ENCODE measurements around the gene RAB1B.
"Not testable (repeated sequence)": the region's sequence is repeated elsewhere in the genome, so short reads cannot be mapped to it uniquely, and the experiment has no call there.

Gene RAB1B

GRCh38 chr11:66268952-66269905 is 790 bp downstream of the RAB1B start:
- Mint-ChIP-seq H3K27me3 (no peaks in the 10 kb centered on the region), H3K4me3 (peak overlapping the region; percentile 90 to 95), H3K4me1 (peaks cover 54% of the 10 kb centered on the region), H3K27ac (peak overlapping the region; percentile 94 to 96), H3K9me3 (no peaks in the 10 kb centered on the region)
- ATAC-seq: no peak
- DNase-seq: no peak

DNA sequence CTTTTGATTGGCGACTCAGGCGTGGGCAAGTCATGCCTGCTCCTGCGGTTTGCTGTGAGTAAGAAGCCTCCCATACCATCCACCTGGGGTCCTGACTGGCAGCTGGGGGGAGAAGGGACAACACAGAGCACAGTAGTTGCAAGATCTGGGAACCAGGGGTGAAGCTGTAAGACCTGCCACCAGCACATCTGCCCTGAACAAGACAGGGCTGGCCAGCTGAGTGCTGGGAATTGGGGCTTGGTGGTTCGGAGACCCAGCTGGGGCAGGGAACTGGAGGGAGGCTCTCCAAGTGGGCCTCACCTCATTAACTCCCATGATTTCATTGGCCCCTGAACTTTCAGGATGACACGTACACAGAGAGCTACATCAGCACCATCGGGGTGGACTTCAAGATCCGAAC is 3.4 kb downstream of the RAB1B start:
- no peak for DNase-seq
- Mint-ChIP-seq H3K9me3 (no peaks in the 10 kb centered on the region), H3K4me3 (no peak overlapping the region), H3K4me1 (peaks cover 55% of the 10 kb centered on the region), H3K27me3 (no peaks in the 10 kb centered on the region), H3K27ac (no peak overlapping the region)
- no peak for ATAC-seq

DNA sequence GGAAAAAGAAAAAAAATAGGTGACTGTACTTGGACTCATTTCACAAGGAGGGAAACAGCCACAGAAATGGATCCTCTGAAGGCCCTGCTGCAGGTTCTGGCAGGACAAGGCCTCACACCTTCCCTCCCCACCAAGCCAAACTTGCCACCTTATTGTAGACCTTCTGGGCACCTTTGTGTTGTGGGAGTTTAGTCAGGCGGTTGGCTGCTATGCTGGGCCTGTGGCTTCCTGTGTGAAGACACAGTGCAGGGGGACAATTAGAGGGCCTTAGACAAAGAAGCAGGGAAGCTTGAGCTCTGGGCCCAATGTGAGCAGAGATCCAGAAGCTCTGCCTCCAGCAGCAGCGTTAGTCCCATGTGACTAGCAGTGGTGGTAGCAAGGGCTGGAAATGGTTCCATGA is 4.2 kb downstream of the RAB1B start:
- DNase-seq (no peak), ATAC-seq (no peak)
- no peak overlapping the region for H3K27ac Mint-ChIP-seq
- H3K4me3 Mint-ChIP-seq: no peak overlapping the region
- H3K9me3 Mint-ChIP-seq: no peaks in the 10 kb centered on the region
- peaks cover 55% of the 10 kb centered on the region for H3K4me1 Mint-ChIP-seq
- H3K27me3 Mint-ChIP-seq: no peaks in the 10 kb centered on the region

GRCh38 chr11:66274219-66274618 is 5.8 kb downstream of the RAB1B start:
- Mint-ChIP-seq H3K4me1 (peaks cover 55% of the 10 kb centered on the region), H3K27ac (no peak overlapping the region), H3K4me3 (no peak overlapping the region), H3K9me3 (no peaks in the 10 kb centered on the region), H3K27me3 (peaks cover 4% of the 10 kb centered on the region)
- DNase-seq (no peak), ATAC-seq (no peak)

DNA sequence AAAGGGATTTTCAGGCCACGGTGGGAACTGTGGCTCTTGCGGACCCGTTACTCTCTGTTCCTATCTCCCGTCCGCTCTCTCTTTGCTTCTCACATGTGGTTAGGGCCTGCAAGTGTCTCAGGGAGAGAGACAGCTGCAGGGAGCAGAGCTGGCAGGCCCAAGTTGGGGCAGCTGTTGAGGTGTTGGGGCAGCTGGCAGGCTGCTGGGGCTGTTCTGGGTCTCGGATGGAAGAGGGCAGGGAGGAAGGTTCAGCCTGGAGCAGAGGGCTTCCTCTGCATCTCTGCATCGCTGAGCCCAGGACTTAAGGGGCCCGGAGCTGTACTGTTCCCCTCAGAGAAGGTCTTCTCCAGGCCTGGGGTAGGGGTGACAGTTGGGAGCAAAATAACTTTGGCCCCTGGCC is 7.0 kb downstream of the RAB1B start:
- peak overlapping the region in 1 of 2 donors; percentile 27 for H3K27ac Mint-ChIP-seq
- peaks cover 50% of the 10 kb centered on the region for H3K4me1 Mint-ChIP-seq
- no peaks in the 10 kb centered on the region for H3K9me3 Mint-ChIP-seq

GRCh38 chr11:66275984-66276612 is 7.7 kb downstream of the RAB1B start:
- ATAC-seq: no peak
- no peak overlapping the region for H3K4me3 Mint-ChIP-seq
- H3K4me1 Mint-ChIP-seq: peaks cover 44% of the 10 kb centered on the region
- H3K9me3 Mint-ChIP-seq: no peaks in the 10 kb centered on the region
- H3K27me3 Mint-ChIP-seq: peaks cover 21% of the 10 kb centered on the region
- no peak overlapping the region for H3K27ac Mint-ChIP-seq
- no peak for DNase-seq

More for the DNA sequence above, 7.0 kb downstream of the RAB1B start:
- H3K4me3 Mint-ChIP-seq: no peak overlapping the region
- DNase-seq (no peak), ATAC-seq (no peak)
- H3K27me3 Mint-ChIP-seq: peaks cover 14% of the 10 kb centered on the region

DNA sequence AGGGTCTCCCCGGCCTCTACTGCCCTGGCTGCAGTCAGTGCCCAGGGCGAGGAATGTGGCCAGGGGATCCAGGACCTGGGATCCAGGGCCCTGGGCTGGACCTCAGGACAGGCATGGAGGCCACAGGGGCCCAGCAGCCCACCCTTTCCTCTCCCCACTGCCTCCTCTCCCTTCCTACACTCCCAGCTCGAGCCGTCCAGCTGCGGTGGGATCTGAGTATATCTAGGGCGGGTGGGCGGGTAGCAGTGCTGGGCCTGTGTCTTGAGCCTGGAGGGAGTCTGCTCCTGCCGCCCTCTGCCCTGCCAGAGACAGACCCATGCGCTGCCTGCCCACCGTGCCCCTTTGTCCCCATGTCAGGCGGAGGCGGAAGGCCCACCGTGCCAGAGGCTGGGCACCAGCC is 8.2 kb downstream of the RAB1B start:
- H3K27ac Mint-ChIP-seq, H3K4me3 Mint-ChIP-seq, DNase-seq, H3K9me3 Mint-ChIP-seq: not testable (repeated sequence)
- Mint-ChIP-seq H3K27me3 (peaks cover 21% of the 10 kb centered on the region), H3K4me1 (peaks cover 43% of the 10 kb centered on the region)
- peak; percentile 5 for ATAC-seq

DNA sequence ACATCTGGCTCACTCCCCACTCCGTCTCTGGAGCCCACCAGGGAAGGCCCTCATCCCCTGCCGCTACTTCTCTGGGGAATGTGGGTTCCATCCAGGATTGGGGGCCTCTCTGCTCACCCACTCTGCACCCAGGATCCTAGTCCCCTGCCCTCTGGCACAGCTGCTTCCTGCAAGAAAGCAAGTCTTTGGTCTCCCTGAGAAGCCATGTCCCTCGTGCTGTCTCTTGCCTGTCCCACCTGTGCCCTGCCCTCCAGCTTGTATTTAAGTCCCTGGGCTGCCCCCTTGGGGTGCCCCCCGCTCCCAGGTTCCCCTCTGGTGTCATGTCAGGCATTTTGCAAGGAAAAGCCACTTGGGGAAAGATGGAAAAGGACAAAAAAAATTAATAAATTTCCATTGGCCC is 8.6 kb downstream of the RAB1B start:
- DNase-seq, ATAC-seq, H3K9me3 Mint-ChIP-seq: not testable (repeated sequence)
- Mint-ChIP-seq H3K27ac (peak overlapping the region in 1 of 2 donors; percentile 8), H3K27me3 (peaks cover 21% of the 10 kb centered on the region), H3K4me1 (peaks cover 43% of the 10 kb centered on the region), H3K4me3 (peak overlapping the region in 1 of 2 donors; percentile 27)

GRCh38 chr11:66277471-66278362 is 9.3 kb downstream of the RAB1B start, which contains the start of gene CNIH2:
CNIH2 (plus strand) TSS chr11:66278175; CDS start chr11:66278457, 282 bp downstream.
- no peak for DNase-seq
- no peaks in the 10 kb centered on the region for H3K9me3 Mint-ChIP-seq
- H3K27me3 Mint-ChIP-seq: peaks cover 21% of the 10 kb centered on the region
- peaks cover 43% of the 10 kb centered on the region for H3K4me1 Mint-ChIP-seq
- peak; percentile 44 for ATAC-seq
- H3K4me3 Mint-ChIP-seq: peak within 1 kb of the TSS; percentile 74 to 78
- H3K27ac Mint-ChIP-seq: peak within 1 kb of the TSS; percentile 8 to 13

GRCh38 chr11:66278363-66279091 is 10.1 kb downstream of the RAB1B start:
- peaks cover 49% of the 10 kb centered on the region for H3K4me1 Mint-ChIP-seq
- peaks cover 21% of the 10 kb centered on the region for H3K27me3 Mint-ChIP-seq
- H3K4me3 Mint-ChIP-seq: peak overlapping the region; percentile 74 to 78
- no peaks in the 10 kb centered on the region for H3K9me3 Mint-ChIP-seq
- peak; percentile 3 for ATAC-seq
- H3K27ac Mint-ChIP-seq: peak overlapping the region in 1 of 2 donors; percentile 13
- DNase-seq: no peak

- Mint-ChIP-seq H3K4me1 (peaks cover 52% of the 10 kb centered on the region), H3K27ac (peak overlapping the region; percentile 5 to 49), H3K9me3 (no peaks in the 10 kb centered on the region), H3K4me3 (peak overlapping the region; percentile 74 to 78), H3K27me3 (peaks cover 21% of the 10 kb centered on the region)
- no peak for DNase-seq
- ATAC-seq: no peak
These were observed 10.8 kb downstream of the RAB1B start for GRCh38 chr11:66279092-66279734.

DNA sequence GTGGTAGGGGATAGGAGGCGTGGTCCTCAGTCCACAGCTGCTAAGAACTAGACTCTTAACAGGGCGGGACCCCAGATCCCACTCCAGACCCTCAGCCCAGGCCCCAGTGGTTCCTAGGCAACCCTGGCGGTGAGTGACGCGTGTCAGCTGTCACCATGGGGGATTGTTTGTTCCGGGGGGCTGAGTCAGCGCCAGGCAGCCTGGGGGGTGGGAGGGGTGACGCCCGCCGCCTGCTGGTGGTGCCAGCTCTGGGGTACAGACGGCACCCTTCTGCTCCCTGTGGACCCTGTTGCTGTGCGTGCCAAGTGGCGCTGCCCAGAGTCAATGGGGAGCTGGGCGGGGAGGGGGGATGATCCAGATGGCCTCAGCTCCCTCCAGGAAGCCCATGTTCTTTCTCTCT is 12.0 kb downstream of the RAB1B start:
- no peaks in the 10 kb centered on the region for H3K9me3 Mint-ChIP-seq
- H3K4me1 Mint-ChIP-seq: peaks cover 60% of the 10 kb centered on the region
- no peak overlapping the region for H3K27ac Mint-ChIP-seq
- H3K27me3 Mint-ChIP-seq: peaks cover 21% of the 10 kb centered on the region
- no peak overlapping the region for H3K4me3 Mint-ChIP-seq
- no peak for ATAC-seq
- DNase-seq: no peak

DNA sequence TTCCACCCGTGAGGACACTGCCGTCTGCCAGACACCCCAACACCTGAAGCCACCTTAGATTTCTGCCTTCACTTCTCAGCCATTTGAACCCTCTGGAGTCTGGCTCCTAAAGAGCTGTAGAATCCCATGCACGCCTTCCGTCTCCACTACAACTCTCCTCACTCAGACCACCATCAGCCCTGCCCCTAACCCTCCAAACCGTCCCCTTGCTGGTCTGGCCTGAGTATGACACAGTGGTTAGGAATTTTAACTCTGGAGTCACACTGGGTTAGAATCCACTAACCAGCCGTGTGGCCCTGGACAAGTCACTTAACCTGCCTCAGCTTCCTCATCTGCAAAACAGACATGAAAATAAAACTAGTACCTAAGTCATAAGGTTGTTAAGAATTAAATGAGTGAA is 12.6 kb downstream of the RAB1B start:
- peak overlapping the region in 1 of 2 donors; percentile 2 for H3K4me3 Mint-ChIP-seq
- no peak overlapping the region for H3K27ac Mint-ChIP-seq
- DNase-seq: no peak
- no peaks in the 10 kb centered on the region for H3K9me3 Mint-ChIP-seq
- H3K4me1 Mint-ChIP-seq: peaks cover 66% of the 10 kb centered on the region
- peaks cover 21% of the 10 kb centered on the region for H3K27me3 Mint-ChIP-seq
- ATAC-seq: no peak

GRCh38 chr11:66281776-66282467 is 13.5 kb downstream of the RAB1B start:
- peak overlapping the region in 1 of 2 donors; percentile 93 for H3K27ac Mint-ChIP-seq
- H3K4me3 Mint-ChIP-seq: peak overlapping the region; percentile 17 to 57
- peaks cover 21% of the 10 kb centered on the region for H3K27me3 Mint-ChIP-seq
- ATAC-seq: peak; percentile 29
- peaks cover 68% of the 10 kb centered on the region for H3K4me1 Mint-ChIP-seq
- H3K9me3 Mint-ChIP-seq: no peaks in the 10 kb centered on the region
- no peak for DNase-seq
